HEK293T (cell line): ENCODE results near the gene EPB41L3.

ENCODE experiments used
- ARNT ChIP-seq: fragments of 450-650 bp; IDR thresholded peaks from 2 replicates; pipeline ENCODE4 v1.6.1; 2017; ENCODE audit warnings: mild to moderate bottlenecking
- BHLHE40 ChIP-seq: fragments of 450-650 bp; IDR thresholded peaks from 2 replicates; pipeline ENCODE4 v1.6.1; 2016; ENCODE audit warnings: mild to moderate bottlenecking, moderate library complexity, borderline replicate concordance
- ELF4 ChIP-seq: fragments of 450-650 bp; IDR thresholded peaks from 2 replicates; pipeline ENCODE4 v1.6.1; 2017; ENCODE audit warnings: antibody characterized with exemption
- FOXA1 ChIP-seq: fragments of 450-650 bp; IDR thresholded peaks from 2 replicates; pipeline ENCODE4 v1.6.1; 2016; ENCODE audit warnings: mild to moderate bottlenecking
- FOXK2 ChIP-seq: fragments of 450-650 bp; IDR thresholded peaks from 2 replicates; pipeline ENCODE4 v1.6.1; 2016; ENCODE audit warnings: mild to moderate bottlenecking
- FOXM1 ChIP-seq: fragments of 450-650 bp; IDR thresholded peaks from 2 replicates; pipeline ENCODE4 v1.6.1; 2017; ENCODE audit warnings: mild to moderate bottlenecking, borderline replicate concordance
- L3MBTL2 ChIP-seq: fragments of 450-650 bp; conservative IDR thresholded peaks from 2 replicates; pipeline ENCODE4 v1.6.1; 2016; ENCODE audit warnings: mild to moderate bottlenecking
- NFRKB ChIP-seq: fragments of 450-650 bp; IDR thresholded peaks from 2 replicates; pipeline ENCODE4 v1.6.1; 2016; ENCODE audit warnings: mild to moderate bottlenecking, moderate library complexity
- PKNOX1 ChIP-seq: fragments of 450-650 bp; IDR thresholded peaks from 2 replicates; pipeline ENCODE4 v1.6.1; 2016
- SP1 ChIP-seq: fragments of 450-650 bp; IDR thresholded peaks from 2 replicates; pipeline ENCODE4 v1.6.1; 2017
- SUZ12 ChIP-seq: fragments of 450-650 bp; IDR thresholded peaks from 2 replicates; pipeline ENCODE4 v1.6.1; 2016; ENCODE audit warnings: mild to moderate bottlenecking
- TARDBP ChIP-seq: fragments of 450-650 bp; IDR thresholded peaks from 2 replicates; pipeline ENCODE4 v1.6.1; 2016
- ZNF384 ChIP-seq: fragments of 450-650 bp; IDR thresholded peaks from 2 replicates; pipeline ENCODE4 v1.6.1; 2016

GRCh38 chr18:5519448-5520298 lies 24.1 kb downstream of the EPB41L3 start:
- TF ChIP-seq BHLHE40: no peak
- TF ChIP-seq L3MBTL2: no peak
- no peak for TF ChIP-seq TARDBP
- TF ChIP-seq SP1: no peak
- no peak for TF ChIP-seq FOXA1
- no peak for TF ChIP-seq SUZ12
- no peak for TF ChIP-seq FOXM1
- no peak for TF ChIP-seq ZNF384
- TF ChIP-seq ARNT: no peak
- no peak for TF ChIP-seq ELF4
- TF ChIP-seq PKNOX1: no peak
- TF ChIP-seq FOXK2: no peak
- TF ChIP-seq NFRKB: no peak
